Motor neuron (in vitro differentiated cells): ENCODE data around the gene IL36RN. TPM values are rescaled to one million over a fixed set of nuclear protein-coding genes. Genes with fewer than 3 reads are reported as not detected.

Source experiments
- ATAC-seq, 8 experiments: fragments of 200-7000 bp; cut with Tn5 transposase; replicated peaks in 6 of 8; 2 replicates each; pipeline ENCODE4 v1.8.0; 2021; ENCODE audit warnings: mild to moderate bottlenecking in 8 of 8, moderate library complexity in 8 of 8
- H3K27ac ChIP-seq, 2 donors: fragments of 250-450 bp; sonication (Bioruptor Pico); 2 replicates each; pipeline ENCODE4 v1.9.0; 2021; ENCODE audit warnings: antibody characterized with exemption in 2 of 2, mild to moderate bottlenecking in 2 of 2, moderate library complexity in 1 of 2
- H3K4me1 ChIP-seq, 2 donors: fragments of 250-450 bp; sonication (Bioruptor Pico); replicated peaks in 1 of 2; 2 replicates each; pipeline ENCODE4 v1.6.1; 2021; ENCODE audit warnings: antibody characterized with exemption in 2 of 2, mild to moderate bottlenecking in 2 of 2, moderate library complexity in 1 of 2
- H3K4me3 ChIP-seq, 5 donors: fragments of 250-450 bp; sonication (Bioruptor Pico); 2 replicates each; pipeline ENCODE4 v1.9.0; 2021; ENCODE audit warnings: antibody characterized with exemption in 5 of 5, mild to moderate bottlenecking in 5 of 5, moderate library complexity in 4 of 5
- WGBS, 10 experiments: fragments of 450-650 bp; shearing (Covaris generic); methylation state at CpG; one replicate each; pipeline ENCODE4 v1.0.0; 2022; 5-methylcytosine and 5-hydroxymethylcytosine counted together
- in situ Hi-C, 9 experiments: fragments of 400-800 bp; cut with MboI; loops; one replicate each; pipeline ENCODE4 v1.15.0; 2021; ENCODE audit warnings: low sequenced_read_pairs in 9 of 9, low pct_unique_long_range_greater_than_20kb in 2 of 9; ENCODE audit not compliant: unreplicated experiment in 9 of 9
- total RNA-seq, 8 experiments: library from RNA; unstranded; fragments of 300-600 nt; gene quantifications; 2 replicates each; pipeline versions ENCODE4 v1.2.3 to v1.2.4, GENCODE V29; 2022

Gene IL36RN
- total RNA-seq, 8 experiments from 2014 or later, result 0.17 to 0.66 (median 0.45) TPM; not detected in 3

- Histone ChIP-seq H3K4me1 (no peaks in the 10 kb centered on the region), H3K4me3 (no peak overlapping the region), H3K27ac (no peak overlapping the region)
- in situ Hi-C loops, result no loop called here
- 60 to 100% (median 83%) methylated on average over 1 to 2 of the region's 4 CpGs; no CpG with 5 or more reads in 4 of the 10 experiments for WGBS, 10 experiments
- no peak for ATAC-seq
Measured at GRCh38 chr2:113069676-113070605, 10.9 kb downstream of the IL36RN start.

- Histone ChIP-seq H3K4me1 (no peaks in the 10 kb centered on the region), H3K27ac (no peak overlapping the region), H3K4me3 (no peak overlapping the region)
- 82 to 100% (median 90%) methylated on average over 1 of the region's 1 CpG; no CpG with 5 or more reads in 3 of the 10 experiments for WGBS, 10 experiments
- ATAC-seq, result no peak
- in situ Hi-C loops, result no loop called here
Measured at GRCh38 chr2:113070606-113070975, 11.6 kb downstream of the IL36RN start.

- Histone ChIP-seq H3K4me1 (no peaks in the 10 kb centered on the region), H3K4me3 (no peak overlapping the region), H3K27ac (no peak overlapping the region)
- WGBS, 10 experiments, result 0 to 40% (median 33%) methylated on average over 1 to 3 of the region's 4 CpGs; no CpG with 5 or more reads in 5 of the 10 experiments
- ATAC-seq, result no peak
- in situ Hi-C loops, result no loop called here
Measured at GRCh38 chr2:113072584-113072983, 13.6 kb downstream of the IL36RN start.

GRCh38 chr2:113073325-113073834 lies 14.4 kb downstream of the IL36RN start:
- 28 to 88% (median 78%) methylated on average over 2 to 3 of the region's 3 CpGs; no CpG with 5 or more reads in 4 of the 10 experiments for WGBS, 10 experiments
- in situ Hi-C loops, result no loop called here
- no peak for ATAC-seq
- no peak overlapping the region for H3K27ac ChIP-seq
- H3K4me3 ChIP-seq, result no peak overlapping the region
- no peaks in the 10 kb centered on the region for H3K4me1 ChIP-seq

GRCh38 chr2:113075030-113075429 lies 16.0 kb downstream of the IL36RN start:
- Histone ChIP-seq H3K4me1 (no peaks in the 10 kb centered on the region), H3K4me3 (no peak overlapping the region), H3K27ac (no peak overlapping the region)
- in situ Hi-C loops, result no loop called here
- WGBS, 10 experiments, result 76 to 100% (median 88%) methylated on average over 1 to 4 of the region's 5 CpGs; no CpG with 5 or more reads in 2 of the 10 experiments
- no peak for ATAC-seq

- no peaks in the 10 kb centered on the region for H3K4me1 ChIP-seq
- WGBS, 10 experiments, result 60 to 92% (median 73%) methylated on average over 1 to 3 of the region's 3 CpGs; no CpG with 5 or more reads in 2 of the 10 experiments
- in situ Hi-C loops, result no loop called here
- H3K27ac ChIP-seq, result no peak overlapping the region
- ATAC-seq, result no peak
- no peak overlapping the region for H3K4me3 ChIP-seq
Measured at GRCh38 chr2:113075600-113075999, 16.6 kb downstream of the IL36RN start.

- H3K4me1 ChIP-seq, result no peaks in the 10 kb centered on the region
- 40 to 100% (median 83%) methylated on average over 1 to 3 of the region's 3 CpGs; no CpG with 5 or more reads in 3 of the 10 experiments for WGBS, 10 experiments
- ATAC-seq, result peak in 1 of 8 experiments; percentile 5
- no peak overlapping the region for H3K27ac ChIP-seq
- in situ Hi-C loops, result no loop called here
- no peak overlapping the region for H3K4me3 ChIP-seq
Measured at GRCh38 chr2:113076954-113077669, 18.1 kb downstream of the IL36RN start.

- 0% methylated on average over 1 of the region's 1 CpG; no CpG with 5 or more reads in 9 of the 10 experiments for WGBS, 10 experiments
- in situ Hi-C loops, result no loop called here
- Histone ChIP-seq H3K27ac (no peak overlapping the region), H3K4me3 (no peak overlapping the region), H3K4me1 (no peaks in the 10 kb centered on the region)
- peak in 3 of 8 experiments; percentile 64 to 65 (median 64) for ATAC-seq
Measured at GRCh38 chr2:113077921-113078320, 18.9 kb downstream of the IL36RN start.

- Histone ChIP-seq H3K27ac (no peak overlapping the region), H3K4me1 (no peaks in the 10 kb centered on the region), H3K4me3 (no peak overlapping the region)
- in situ Hi-C loops, result no loop called here
- ATAC-seq, result peak in 3 of 8 experiments; percentile 56 to 72 (median 62)
- WGBS, 10 experiments, result 0 to 95% (median 71%) methylated on average over 1 to 6 of the region's 6 CpGs
Measured at GRCh38 chr2:113078350-113078839, 19.4 kb downstream of the IL36RN start.

- Histone ChIP-seq H3K4me1 (no peaks in the 10 kb centered on the region), H3K27ac (no peak overlapping the region), H3K4me3 (no peak overlapping the region)
- ATAC-seq, result peak in 3 of 8 experiments; percentile 3 to 54 (median 15)
- in situ Hi-C loops, result no loop called here
- 7 to 100% (median 48%) methylated on average over 2 to 3 of the region's 4 CpGs; no CpG with 5 or more reads in 4 of the 10 experiments for WGBS, 10 experiments
Measured at GRCh38 chr2:113079131-113079530, 20.1 kb downstream of the IL36RN start.

GRCh38 chr2:113080134-113080533 lies 21.1 kb downstream of the IL36RN start:
- Histone ChIP-seq H3K4me3 (no peak overlapping the region), H3K27ac (no peak overlapping the region), H3K4me1 (no peaks in the 10 kb centered on the region)
- 11 to 79% (median 40%) methylated on average over 1 to 6 of the region's 9 CpGs; no CpG with 5 or more reads in 1 of the 10 experiments for WGBS, 10 experiments
- ATAC-seq, result peak in 3 of 8 experiments; percentile 1 to 45 (median 26)
- in situ Hi-C loops, result no loop called here

- ATAC-seq, result no peak
- WGBS, 10 experiments, result 26 to 83% (median 45%) methylated on average over 1 to 2 of the region's 2 CpGs; no CpG with 5 or more reads in 4 of the 10 experiments
- H3K4me3 ChIP-seq, result no peak overlapping the region
- in situ Hi-C loops, result no loop called here
- no peak overlapping the region for H3K27ac ChIP-seq
- H3K4me1 ChIP-seq, result no peaks in the 10 kb centered on the region
Measured at GRCh38 chr2:113081488-113082210, 22.7 kb downstream of the IL36RN start.
